ENCODE measurements around the gene HMX1.

Gene HMX1

DNA sequence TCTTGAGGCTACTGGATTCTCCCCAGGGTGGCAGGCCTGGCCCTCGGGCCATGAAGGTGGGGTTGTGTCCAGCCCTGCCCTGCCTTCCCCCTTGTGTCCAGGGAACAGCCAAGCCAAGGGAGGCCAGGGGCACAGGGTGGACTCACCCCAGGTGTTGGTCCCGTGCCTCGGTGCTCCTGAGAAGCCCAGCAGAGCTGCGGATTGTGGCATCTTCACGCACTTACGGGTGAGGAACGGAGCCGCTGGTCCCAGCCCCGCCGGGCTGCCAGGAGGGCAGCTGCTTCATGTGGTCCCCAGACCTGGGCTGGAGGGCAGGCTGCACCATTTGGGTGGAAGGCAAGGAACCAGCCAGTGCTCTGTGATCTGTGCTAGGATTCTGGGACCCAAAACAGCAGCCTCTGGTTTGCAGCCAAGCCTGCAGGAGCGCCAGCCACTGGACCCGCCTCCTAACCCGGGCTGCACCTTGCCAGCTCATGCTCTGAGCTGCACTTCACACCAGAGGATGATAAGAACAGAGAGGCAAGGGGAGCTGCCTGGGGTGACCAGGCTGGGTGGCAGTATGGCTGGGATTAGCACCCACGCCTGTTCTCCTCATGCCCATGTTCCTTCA is 36.1 kb upstream of the HMX1 start:
- peaks cover 3% of the 10 kb centered on the region for H3K9me3 ChIP-seq (ENCODE audit: control insufficient read depth, low read length)
- no peak overlapping the region for H3K9ac ChIP-seq (ENCODE audit: low read length)
- no peaks in the 10 kb centered on the region for H3K36me3 ChIP-seq (ENCODE audit: control insufficient read depth, insufficient read depth, low read length, severe bottlenecking)
- H3K4me1 ChIP-seq (ENCODE audit: control insufficient read depth, insufficient read depth, low read length) = no peaks in the 10 kb centered on the region
- H3K27me3 ChIP-seq (replicated peaks; ENCODE audit: control insufficient read depth, insufficient read depth, low read length) = peaks cover 39% of the 10 kb centered on the region
- no peak overlapping the region for H3K4me3 ChIP-seq (ENCODE audit: low read length)
- DNase-seq (ENCODE audit: low read depth) = no peak

DNA sequence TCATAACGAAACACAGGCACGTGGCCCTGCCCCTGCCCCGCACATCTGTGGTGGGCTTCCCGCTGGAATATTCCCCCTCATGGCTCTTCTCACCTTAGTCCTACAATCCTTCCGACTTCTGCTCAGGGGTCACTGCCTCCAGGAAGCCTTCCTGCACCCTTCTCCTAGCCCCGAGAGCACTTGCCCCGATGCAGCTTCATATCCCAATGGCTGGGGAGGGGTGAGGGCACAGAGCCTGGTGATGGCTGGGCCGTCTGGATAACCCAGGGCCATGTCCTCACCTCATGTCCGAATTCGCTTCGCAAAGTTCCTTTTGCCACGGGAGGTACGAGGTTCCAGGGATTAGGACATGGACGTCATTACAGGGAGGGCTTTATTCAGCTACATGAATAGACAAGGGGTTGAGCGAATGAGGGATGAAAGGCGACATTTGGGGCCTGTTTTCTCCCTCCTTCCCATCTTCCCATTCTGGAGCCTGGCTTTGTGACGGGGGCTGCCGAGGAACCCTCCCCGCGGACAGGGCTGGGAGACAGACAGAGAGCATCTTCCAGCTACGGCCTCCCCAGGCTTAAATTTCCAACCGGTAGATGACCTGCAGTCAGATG is 35.5 kb upstream of the HMX1 start:
- no peak for DNase-seq (ENCODE audit: low read depth)
- Histone ChIP-seq H3K4me1 (ENCODE audit: control insufficient read depth, insufficient read depth, low read length) (no peaks in the 10 kb centered on the region), H3K27me3 (replicated peaks; ENCODE audit: control insufficient read depth, insufficient read depth, low read length) (peaks cover 38% of the 10 kb centered on the region), H3K9ac (ENCODE audit: low read length) (no peak overlapping the region), H3K9me3 (ENCODE audit: control insufficient read depth, low read length) (peaks cover 9% of the 10 kb centered on the region), H3K36me3 (ENCODE audit: control insufficient read depth, insufficient read depth, low read length, severe bottlenecking) (no peaks in the 10 kb centered on the region), H3K4me3 (ENCODE audit: low read length) (no peak overlapping the region)

DNA sequence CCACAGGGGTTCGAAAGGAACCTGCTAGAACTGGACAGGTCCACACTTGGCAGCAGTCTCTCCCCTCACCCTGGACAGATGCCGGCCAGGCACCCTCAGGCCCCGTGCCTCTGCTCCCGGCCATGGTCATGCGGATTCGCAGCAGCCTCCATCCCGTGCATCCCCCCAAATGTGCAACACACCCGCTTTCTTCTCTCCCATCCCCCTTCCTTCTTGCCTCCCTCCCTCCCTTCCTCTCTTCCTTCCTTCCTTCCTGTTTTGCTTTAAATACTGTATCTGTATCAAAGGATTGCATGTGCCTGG is 35.0 kb upstream of the HMX1 start:
- Histone ChIP-seq H3K36me3 (ENCODE audit: control insufficient read depth, insufficient read depth, low read length, severe bottlenecking) (no peaks in the 10 kb centered on the region), H3K9ac (ENCODE audit: low read length) (no peak overlapping the region), H3K4me1 (ENCODE audit: control insufficient read depth, insufficient read depth, low read length) (no peaks in the 10 kb centered on the region), H3K4me3 (ENCODE audit: low read length) (no peak overlapping the region), H3K9me3 (ENCODE audit: control insufficient read depth, low read length) (peaks cover 14% of the 10 kb centered on the region), H3K27me3 (replicated peaks; ENCODE audit: control insufficient read depth, insufficient read depth, low read length) (peaks cover 36% of the 10 kb centered on the region)
- DNase-seq (ENCODE audit: low read depth) = no peak

DNA sequence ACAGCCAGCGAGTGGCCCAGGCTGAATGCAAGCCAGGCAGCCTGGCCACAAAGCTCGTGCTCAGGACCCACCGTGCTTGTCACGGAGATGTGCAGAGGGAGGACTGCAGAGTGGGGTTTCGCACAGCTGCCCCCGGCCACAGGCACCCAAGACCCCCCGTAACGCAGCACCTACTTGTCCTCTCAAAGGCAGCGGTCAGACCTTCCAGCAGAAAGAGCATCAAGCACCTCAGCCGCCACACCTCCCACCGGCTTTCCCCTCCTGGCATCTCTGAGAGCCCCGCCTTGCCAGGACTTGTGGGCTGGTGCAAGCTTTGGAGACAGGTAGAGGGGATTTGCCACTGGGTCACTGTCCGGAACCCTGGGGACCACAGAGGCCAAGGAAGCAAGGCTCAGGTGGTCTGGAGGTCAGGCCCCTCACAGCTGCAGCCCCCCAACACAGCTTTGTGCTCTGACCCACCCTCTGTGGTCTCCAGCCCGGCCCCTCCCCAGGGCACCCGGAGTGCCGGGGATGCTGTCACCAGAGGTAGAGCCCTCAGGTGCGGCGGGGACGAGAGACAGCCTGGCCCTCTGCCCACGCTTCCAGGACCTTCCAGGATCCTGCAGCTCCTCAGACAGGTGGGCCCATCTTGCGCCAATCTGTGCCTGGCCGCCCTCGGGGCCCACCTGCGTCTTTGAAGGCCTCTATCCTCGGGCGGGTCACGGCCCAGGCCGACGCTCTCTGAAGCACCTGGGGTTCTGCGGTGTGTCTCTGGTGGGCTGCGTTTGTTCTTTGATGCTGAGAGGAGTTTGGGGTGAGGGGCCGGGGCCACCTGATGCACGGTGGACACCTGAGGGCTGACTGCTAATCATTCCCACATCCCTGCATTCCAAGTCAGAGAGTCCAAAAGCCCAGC is 34.4 kb upstream of the HMX1 start:
- no peak for DNase-seq (ENCODE audit: low read depth)
- H3K4me3 ChIP-seq (ENCODE audit: low read length) = no peak overlapping the region

DNA sequence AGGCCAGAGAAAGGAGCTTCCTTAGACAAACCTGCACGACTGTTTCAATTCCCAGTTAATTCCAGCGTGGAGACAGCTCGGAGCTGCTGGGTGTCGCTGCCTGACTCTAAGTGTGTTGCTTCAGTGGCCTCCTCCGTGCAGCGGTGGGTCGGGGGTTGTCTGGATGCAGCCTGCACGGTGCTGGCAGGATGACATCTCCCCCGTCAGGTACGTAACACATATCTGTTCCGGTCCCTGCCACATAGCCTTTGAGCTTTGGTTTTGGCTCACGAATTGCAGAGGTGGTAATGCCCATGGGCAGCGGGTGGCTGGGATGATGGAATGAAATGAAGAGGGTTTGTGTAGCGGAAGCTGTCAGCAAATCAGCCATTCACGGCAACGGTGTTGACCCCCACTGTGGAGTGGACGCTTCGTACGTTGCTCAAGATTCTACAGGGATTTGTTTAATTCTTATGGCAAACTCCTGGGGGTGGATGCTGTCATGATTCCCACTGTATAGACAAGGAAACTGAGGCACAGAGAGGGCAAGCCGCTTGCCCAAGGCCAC is 33.7 kb upstream of the HMX1 start:
- Histone ChIP-seq H3K27me3 (replicated peaks; ENCODE audit: control insufficient read depth, insufficient read depth, low read length) (peaks cover 36% of the 10 kb centered on the region), H3K9ac (ENCODE audit: low read length) (no peak overlapping the region), H3K4me1 (ENCODE audit: control insufficient read depth, insufficient read depth, low read length) (no peaks in the 10 kb centered on the region), H3K9me3 (ENCODE audit: control insufficient read depth, low read length) (peaks cover 27% of the 10 kb centered on the region), H3K36me3 (ENCODE audit: control insufficient read depth, insufficient read depth, low read length, severe bottlenecking) (no peaks in the 10 kb centered on the region), H3K4me3 (ENCODE audit: low read length) (no peak overlapping the region)
- DNase-seq (ENCODE audit: low read depth) = no peak

More for the DNA sequence above, 34.4 kb upstream of the HMX1 start:
- Histone ChIP-seq H3K9me3 (ENCODE audit: control insufficient read depth, low read length) (peaks cover 20% of the 10 kb centered on the region), H3K27me3 (replicated peaks; ENCODE audit: control insufficient read depth, insufficient read depth, low read length) (peaks cover 36% of the 10 kb centered on the region), H3K36me3 (ENCODE audit: control insufficient read depth, insufficient read depth, low read length, severe bottlenecking) (no peaks in the 10 kb centered on the region), H3K4me1 (ENCODE audit: control insufficient read depth, insufficient read depth, low read length) (no peaks in the 10 kb centered on the region), H3K9ac (ENCODE audit: low read length) (no peak overlapping the region)

DNA sequence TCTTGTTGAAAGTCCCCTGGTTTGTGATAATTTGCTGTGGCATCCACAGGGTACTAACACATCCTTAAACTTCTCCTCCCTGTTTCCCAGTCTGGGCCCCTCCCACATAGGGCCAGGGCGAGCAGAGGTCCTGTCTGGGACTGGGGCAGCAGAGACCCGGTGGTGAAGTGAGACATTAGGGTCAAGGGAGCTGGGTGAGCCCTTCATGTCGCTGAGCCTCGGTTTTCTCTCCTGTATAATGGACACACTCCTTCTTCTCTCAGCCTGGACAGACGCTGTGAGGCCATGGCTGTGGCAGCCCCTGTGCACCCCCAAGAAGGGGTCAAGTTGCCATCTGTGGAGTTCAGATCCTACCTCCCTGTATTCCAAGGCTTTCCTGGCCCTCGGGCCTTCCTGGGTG is 33.0 kb upstream of the HMX1 start:
- Histone ChIP-seq H3K36me3 (ENCODE audit: control insufficient read depth, insufficient read depth, low read length, severe bottlenecking) (no peaks in the 10 kb centered on the region), H3K27me3 (replicated peaks; ENCODE audit: control insufficient read depth, insufficient read depth, low read length) (peaks cover 32% of the 10 kb centered on the region), H3K9me3 (ENCODE audit: control insufficient read depth, low read length) (peaks cover 33% of the 10 kb centered on the region), H3K4me3 (ENCODE audit: low read length) (no peak overlapping the region), H3K4me1 (ENCODE audit: control insufficient read depth, insufficient read depth, low read length) (no peaks in the 10 kb centered on the region), H3K9ac (ENCODE audit: low read length) (no peak overlapping the region)
- DNase-seq (ENCODE audit: low read depth) = no peak

DNA sequence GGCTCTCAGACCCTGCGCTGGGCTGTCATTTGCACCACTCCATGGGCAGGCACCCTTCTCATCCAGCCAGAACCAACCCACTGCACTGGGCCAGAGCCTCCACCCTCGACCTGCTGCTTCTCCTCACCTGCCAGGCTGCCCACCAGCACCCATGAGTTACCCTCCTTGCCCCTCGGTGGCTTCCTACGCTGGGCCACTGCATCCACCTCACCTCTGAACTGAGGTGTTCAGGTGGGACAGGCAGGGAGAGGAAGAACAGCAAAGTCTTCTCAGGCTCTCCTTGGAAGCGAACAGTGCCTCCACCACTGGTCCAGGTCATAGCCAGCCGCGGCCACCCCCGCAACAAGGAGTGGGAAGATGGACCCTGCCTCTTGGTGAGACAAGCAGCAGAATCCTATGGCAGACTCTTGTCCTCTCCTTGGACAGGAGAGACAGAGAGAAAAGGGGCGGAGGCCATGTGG is 32.4 kb upstream of the HMX1 start:
- no peaks in the 10 kb centered on the region for H3K36me3 ChIP-seq (ENCODE audit: control insufficient read depth, insufficient read depth, low read length, severe bottlenecking)
- H3K4me3 ChIP-seq (ENCODE audit: low read length) = no peak overlapping the region
- H3K9ac ChIP-seq (ENCODE audit: low read length) = no peak overlapping the region
- H3K4me1 ChIP-seq (ENCODE audit: control insufficient read depth, insufficient read depth, low read length) = no peaks in the 10 kb centered on the region
- no peak for DNase-seq (ENCODE audit: low read depth)
- peaks cover 36% of the 10 kb centered on the region for H3K9me3 ChIP-seq (ENCODE audit: control insufficient read depth, low read length)
- H3K27me3 ChIP-seq (replicated peaks; ENCODE audit: control insufficient read depth, insufficient read depth, low read length) = peaks cover 32% of the 10 kb centered on the region

DNA sequence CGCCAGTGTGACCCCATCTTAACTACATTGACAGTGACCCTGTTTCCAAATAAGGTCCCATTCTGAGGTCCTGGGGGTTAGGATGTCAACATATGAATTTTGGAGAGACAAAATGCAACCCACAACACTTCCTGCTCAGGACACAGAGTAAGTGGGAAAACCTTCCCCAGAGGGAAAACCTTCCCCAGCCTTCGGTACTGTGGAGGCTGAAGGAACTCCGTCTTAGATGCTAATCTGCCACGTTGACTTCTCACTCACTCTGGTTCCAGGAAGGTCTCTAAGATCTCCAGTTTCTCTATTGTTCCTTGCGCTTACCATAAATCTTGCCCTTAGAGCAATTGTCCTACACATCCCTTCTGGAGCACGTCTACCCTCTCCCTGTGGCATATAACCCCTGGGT is 29.7 kb upstream of the HMX1 start:
- no peak overlapping the region for H3K9ac ChIP-seq (ENCODE audit: low read length)
- H3K4me1 ChIP-seq (ENCODE audit: control insufficient read depth, insufficient read depth, low read length) = no peaks in the 10 kb centered on the region
- H3K27me3 ChIP-seq (replicated peaks; ENCODE audit: control insufficient read depth, insufficient read depth, low read length) = peaks cover 44% of the 10 kb centered on the region

DNA sequence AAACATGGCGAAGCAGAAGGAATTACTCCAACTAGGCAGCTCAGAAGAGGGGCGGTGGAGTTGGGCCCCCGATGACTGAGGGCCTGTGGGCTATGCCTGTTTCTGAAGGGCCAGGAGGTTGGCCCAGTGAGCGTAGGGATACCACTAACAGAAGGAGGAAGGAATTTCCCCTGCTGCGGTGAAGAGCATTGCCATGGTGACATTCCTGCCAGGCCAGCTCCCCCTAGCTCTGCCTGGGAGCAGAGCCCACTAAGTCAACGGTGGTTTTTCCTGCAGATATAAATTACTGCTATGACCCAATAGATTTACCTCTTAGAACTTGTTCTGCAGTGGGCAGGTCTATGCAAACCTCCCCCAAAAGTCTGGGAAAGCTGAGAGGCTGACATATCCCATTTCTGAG is 28.9 kb upstream of the HMX1 start:
- DNase-seq (ENCODE audit: low read depth) = no peak
- Histone ChIP-seq H3K4me3 (ENCODE audit: low read length) (no peak overlapping the region), H3K27me3 (replicated peaks; ENCODE audit: control insufficient read depth, insufficient read depth, low read length) (peaks cover 42% of the 10 kb centered on the region), H3K9ac (ENCODE audit: low read length) (no peak overlapping the region), H3K4me1 (ENCODE audit: control insufficient read depth, insufficient read depth, low read length) (no peaks in the 10 kb centered on the region), H3K9me3 (ENCODE audit: control insufficient read depth, low read length) (peaks cover 36% of the 10 kb centered on the region), H3K36me3 (ENCODE audit: control insufficient read depth, insufficient read depth, low read length, severe bottlenecking) (no peaks in the 10 kb centered on the region)

More for the DNA sequence above, 29.7 kb upstream of the HMX1 start:
- H3K9me3 ChIP-seq (ENCODE audit: control insufficient read depth, low read length) = peaks cover 36% of the 10 kb centered on the region
- no peak for DNase-seq (ENCODE audit: low read depth)
- no peak overlapping the region for H3K4me3 ChIP-seq (ENCODE audit: low read length)
- no peaks in the 10 kb centered on the region for H3K36me3 ChIP-seq (ENCODE audit: control insufficient read depth, insufficient read depth, low read length, severe bottlenecking)

DNA sequence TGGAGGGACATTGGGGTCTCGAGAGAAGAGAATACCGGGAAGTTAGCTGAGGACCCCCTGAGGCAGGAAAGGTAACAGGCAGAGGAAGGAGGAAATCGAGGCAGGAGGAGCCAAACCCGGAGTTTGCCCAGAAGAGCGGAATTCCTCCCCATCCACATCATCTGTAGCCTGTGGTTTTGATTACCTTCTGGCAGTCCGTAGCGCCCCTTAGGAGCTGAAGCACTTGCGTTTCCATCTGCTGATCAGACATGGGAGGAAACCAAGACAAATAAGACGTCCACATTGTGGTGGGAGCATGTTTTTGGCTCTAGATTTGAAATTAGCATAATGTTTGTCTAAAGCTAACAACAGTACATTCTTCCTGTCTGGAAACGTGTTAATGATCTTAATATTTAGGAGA is 26.8 kb upstream of the HMX1 start:
- Histone ChIP-seq H3K4me1 (ENCODE audit: control insufficient read depth, insufficient read depth, low read length) (no peaks in the 10 kb centered on the region), H3K9me3 (ENCODE audit: control insufficient read depth, low read length) (peaks cover 36% of the 10 kb centered on the region), H3K36me3 (ENCODE audit: control insufficient read depth, insufficient read depth, low read length, severe bottlenecking) (no peaks in the 10 kb centered on the region), H3K27me3 (replicated peaks; ENCODE audit: control insufficient read depth, insufficient read depth, low read length) (peaks cover 35% of the 10 kb centered on the region), H3K4me3 (ENCODE audit: low read length) (no peak overlapping the region), H3K9ac (ENCODE audit: low read length) (no peak overlapping the region)
- no peak for DNase-seq (ENCODE audit: low read depth)
